ENCODE measurements around the gene LTB.

Gene LTB

GRCh38 chr6:31547727-31548543, 34.3 kb downstream of the LTB start:
- DNase-seq (ENCODE audit: low spot score), result peak; percentile 8

- DNase-seq (ENCODE audit: low spot score), result peak; percentile 97
Measured at GRCh38 chr6:31546958-31547726, 35.1 kb downstream of the LTB start, which contains the start of gene NFKBIL1. TSS of gene NFKBIL1 (plus strand) at chr6:31547608. CDS start at chr6:31547695, 87 bp downstream.

GRCh38 chr6:31546339-31546957, 35.8 kb downstream of the LTB start, which contains the start of gene ATP6V1G2:
TSS of gene ATP6V1G2 (minus strand) at chr6:31546608. CDS start at chr6:31546559, 49 bp downstream.
- DNase-seq (ENCODE audit: low spot score), result peak; percentile 94

DNA sequence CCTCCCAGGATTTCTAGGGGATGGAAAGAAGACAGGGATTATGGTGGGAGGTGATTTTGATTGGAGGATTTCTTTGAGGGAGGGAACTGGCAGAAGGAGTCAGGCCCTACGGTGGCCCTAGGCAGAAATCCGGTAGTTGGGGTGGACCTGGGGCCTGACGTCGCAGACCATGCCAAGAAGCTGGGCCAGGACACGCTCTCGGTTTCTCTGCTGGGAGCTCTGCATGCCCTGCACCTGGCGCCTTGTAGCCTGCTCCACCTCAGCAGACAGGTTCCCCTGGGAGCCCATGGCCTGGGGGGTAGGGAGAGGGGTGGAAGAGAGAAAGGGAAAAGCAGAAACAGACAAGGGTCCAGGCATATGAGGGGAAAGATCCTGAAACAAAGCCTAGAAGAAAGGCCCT, 36.9 kb downstream of the LTB start:
- no peak for DNase-seq (ENCODE audit: low spot score)

DNA sequence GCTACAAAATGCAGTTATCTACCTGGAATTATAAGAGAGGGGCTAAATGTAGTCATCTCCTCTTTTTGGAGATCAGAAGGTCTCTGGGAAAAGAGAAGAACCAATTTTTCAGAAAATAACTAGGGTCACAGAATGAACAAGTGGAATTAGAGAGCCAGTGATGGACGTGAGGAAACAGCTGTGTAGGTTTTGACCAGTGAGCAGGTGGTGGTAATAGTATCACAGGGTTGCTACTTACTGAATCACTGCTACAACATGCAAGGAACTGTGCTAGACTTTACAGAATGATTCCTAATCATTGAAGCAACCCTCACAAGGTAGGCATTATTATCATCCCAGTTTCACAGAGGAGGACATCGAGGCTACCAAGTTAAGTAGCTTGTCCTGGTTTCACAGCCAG, 37.5 kb downstream of the LTB start:
- no peak for DNase-seq (ENCODE audit: low spot score)

DNA sequence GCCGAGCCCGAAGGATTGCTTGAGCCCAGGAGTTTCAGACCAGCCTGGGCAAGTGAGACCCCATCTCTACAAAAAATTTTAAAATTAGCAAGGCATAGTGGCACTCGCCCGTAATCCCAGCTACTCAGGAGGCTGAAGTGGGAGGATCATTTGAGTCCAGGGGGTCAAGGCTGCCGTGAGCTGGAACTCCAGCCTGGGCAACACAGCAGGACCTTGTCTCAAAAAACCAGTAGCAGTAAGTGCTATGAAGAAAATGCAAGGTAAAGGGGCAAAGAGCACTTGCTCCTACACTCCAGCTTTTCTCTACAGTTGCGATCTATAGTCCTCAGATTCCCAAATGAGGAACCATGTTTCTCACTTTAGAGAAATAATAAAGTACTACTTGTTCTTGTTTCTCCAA, 38.6 kb downstream of the LTB start:
- no peak for DNase-seq (ENCODE audit: low spot score)

DNA sequence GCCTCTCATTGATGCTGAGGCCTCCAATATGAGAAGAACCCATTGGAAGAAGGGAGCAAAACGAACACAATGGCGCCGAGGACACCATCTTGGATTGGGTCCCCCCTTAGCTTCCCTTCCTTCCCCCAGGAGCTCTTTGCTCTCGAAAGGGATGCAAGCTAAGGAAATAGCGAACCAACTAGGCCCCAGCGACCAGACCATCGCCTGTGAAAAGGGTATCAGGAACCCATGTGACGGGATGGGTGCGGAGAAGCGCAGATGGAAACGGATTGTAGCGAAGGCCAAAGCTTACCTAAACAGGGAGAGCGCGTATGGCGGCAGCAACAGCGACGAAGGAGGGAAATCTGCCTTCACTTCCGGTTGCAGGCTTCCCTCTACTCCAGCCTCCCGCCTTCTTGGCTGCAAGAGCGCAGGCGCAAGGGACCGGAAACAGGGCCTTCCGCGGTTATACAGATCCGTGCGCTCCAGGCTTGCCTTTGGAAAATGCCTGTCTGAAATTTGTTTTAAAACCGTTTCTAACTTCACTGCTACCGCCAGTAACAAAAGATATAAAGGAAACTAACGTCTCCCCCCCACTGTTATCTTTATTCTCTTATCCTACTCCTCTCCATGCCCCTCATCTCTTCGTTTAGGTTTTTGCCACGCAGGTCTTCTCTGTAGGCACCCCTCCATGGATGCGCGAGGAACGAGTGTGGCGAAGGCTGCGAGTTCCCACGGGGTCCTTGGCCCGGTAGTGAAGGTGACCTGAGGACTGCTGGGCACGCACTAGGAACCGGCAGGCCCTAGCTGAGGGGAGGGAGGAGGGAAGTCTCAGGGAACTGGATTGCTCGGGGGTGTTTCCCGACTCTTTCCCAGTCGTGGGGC, 40.3 kb downstream of the LTB start, which contains the start of gene DDX39B:
Gene DDX39B, minus strand, starts transcription at position 346 of the 864 bp plus-strand sequence. CDS start 1,471 bp downstream, outside the sequence.
- peak; percentile 97 for DNase-seq (ENCODE audit: low spot score)

DNA sequence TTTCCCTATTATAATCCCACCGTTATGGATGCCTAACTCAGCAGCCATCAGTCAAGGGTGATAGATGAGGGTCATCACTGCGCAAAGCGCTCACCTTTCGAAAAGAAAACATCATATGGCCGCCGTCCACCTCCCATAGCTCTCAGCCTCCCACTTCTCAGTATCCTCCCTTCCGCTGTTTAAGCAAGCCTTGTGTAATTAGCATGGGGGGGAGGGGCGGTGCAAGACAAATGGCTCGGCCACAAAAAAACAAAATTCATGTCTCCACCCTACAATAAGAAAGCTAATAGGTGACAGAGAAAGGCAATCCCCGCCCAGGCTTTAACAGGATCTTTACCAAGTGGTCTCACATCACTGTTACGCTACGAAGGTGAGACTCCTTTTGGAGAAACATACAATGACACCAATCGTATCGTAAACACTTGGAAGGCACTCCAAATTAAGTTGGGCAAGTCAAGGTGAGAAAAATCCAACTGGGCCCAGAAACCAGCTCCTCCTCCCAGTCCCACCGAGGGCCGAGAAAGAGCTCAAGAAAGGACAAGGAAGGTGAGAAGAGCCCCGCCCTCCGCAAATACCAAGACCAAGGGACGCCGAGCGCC, 41.1 kb downstream of the LTB start:
- peak; percentile 77 for DNase-seq (ENCODE audit: low spot score)

DNA sequence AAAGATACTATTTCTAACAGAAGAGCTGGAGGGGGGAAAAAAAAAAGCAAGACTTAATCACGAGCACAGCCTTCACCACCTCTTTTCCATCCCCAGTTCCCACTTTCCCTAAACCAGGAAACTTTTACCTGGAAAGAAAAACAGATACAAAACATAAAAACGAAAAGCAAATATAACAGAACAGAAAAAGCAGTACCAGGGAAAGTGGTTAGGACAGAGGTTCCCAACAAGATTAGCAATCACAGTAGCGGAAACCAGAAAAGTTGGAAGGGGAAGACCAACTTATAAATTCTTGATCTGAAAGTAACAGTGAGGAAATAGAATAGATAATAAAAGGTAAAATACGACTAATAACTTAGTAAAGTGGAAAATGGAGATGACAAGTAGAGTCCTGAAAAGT, 41.6 kb downstream of the LTB start:
- no peak for DNase-seq (ENCODE audit: low spot score)

- no peak for DNase-seq (ENCODE audit: low spot score)
Measured at GRCh38 chr6:31538805-31539400, 43.3 kb downstream of the LTB start.

DNA sequence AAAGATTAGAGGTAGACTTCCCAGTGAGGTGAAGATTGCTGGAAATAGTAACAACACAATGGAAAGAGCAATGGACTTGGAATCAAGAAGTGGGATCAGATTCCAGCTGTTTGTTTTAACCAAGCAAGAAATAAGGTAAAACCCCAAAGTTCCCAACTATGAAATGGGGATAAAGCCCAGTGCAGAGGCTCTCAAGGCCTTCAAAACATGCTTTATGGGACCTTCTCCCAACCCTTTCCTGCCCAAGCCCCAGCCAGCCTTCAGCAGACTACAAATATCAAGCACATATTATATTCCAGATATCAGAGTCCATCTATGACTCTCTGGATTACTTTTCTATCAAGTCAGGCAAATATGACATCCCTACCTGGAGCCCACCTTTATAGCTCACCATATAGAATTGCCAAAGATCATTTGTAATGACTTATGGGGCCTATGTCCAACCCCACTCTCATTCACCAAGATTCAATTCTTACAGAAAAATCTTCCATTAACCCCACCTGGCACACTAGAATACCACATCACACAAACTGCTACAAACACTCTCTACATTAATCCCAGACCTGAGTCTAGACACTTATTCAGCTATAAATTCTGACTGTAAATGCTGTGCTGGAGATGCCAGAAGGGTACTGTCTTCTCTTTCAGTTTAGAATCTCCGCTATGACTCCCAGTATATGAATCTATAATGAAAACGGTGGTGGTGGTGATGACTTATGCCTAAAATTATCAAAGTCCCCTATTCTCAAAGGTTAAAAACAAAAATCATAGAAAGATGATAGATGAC, 46.5 kb downstream of the LTB start:
- no peak for DNase-seq (ENCODE audit: low spot score)

GRCh38 chr6:31534521-31535040, 47.6 kb downstream of the LTB start:
- no peak for DNase-seq (ENCODE audit: low spot score)

- no peak for DNase-seq (ENCODE audit: low spot score)
Measured at GRCh38 chr6:31534011-31534410, 48.2 kb downstream of the LTB start.

GRCh38 chr6:31533455-31533841, 48.8 kb downstream of the LTB start:
- no peak for DNase-seq (ENCODE audit: low spot score)

DNA sequence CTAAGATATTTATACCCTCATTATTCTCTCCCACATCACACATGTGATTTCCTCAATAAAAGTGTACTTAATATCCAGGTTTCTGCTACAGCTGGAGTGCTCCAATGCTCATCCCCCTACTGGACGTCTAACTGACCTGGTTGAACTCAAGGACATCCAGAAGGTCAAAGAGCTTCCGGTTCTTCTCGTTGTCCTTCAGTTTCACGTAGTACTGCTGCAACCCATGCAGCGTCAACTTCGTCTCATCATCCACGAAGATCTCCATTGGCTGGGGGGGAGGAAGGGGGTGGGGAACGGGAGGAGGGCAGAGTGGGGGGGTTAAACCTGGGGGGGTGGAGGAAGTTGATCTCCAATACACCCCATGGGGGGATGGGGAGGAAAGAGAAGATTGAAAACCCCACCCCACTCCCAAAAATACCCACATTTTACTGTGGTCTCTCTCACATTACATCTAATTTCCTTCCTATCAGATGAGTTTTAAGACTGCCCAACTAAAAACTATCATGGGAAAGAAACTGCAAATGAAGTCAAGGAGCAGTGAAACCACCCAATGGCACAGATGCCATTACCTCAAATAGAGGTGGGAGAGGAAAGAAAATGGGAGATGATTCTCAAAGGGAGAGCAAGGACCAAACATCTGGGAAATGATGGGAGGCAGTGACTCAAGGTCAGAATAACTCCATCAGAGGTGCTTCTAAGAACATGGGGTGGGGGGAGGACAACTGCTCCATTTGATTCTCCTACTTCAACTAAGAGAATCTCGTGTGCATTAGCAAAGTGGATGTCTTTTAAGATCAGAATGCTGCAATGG, 49.4 kb downstream of the LTB start:
- no peak for DNase-seq (ENCODE audit: low spot score)

DNA sequence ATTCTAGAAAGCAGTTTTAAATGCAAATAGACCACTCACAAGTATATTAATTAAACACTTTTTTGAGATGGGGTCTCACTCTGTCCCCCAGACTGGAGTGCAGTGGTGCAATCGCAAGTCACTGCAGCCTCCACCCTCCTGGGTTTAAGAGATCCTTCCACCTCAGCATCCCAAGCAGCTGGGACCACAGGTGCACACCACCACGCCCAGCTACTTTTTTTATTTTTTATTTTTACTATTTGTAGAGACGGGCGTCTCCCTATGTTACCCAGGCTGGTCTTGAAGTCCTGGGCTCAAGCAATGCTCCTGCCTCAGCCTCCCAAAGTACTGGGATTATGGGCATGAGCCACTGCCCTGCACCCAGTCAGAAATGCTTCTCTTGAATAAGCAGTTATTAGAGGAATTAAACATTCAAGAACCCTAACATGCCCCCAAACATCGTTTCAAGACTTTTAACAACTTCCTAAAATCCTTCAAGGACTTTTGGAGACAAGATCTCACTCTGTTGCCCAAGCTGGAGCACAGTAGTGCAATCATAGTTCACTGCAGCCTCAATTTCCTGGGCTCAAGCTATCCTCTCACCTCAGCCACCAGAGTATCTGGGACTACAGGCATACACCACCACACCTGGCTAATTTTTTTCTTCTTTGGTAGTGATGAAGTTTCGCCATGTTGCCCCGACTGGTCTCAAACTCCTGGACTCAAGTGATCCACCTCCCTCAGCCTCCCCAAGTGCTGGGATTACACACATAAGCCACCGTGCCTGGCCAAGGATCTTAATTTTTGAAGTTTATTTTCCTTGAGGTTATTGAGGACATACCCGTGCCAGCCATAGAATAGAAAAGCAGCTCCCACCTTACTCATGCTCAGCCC, 50.2 kb downstream of the LTB start:
- DNase-seq (ENCODE audit: low spot score), result peak; percentile 16

- peak; percentile 6 for DNase-seq (ENCODE audit: low spot score)
Measured at GRCh38 chr6:31531162-31531561, 51.1 kb downstream of the LTB start.

- DNase-seq (ENCODE audit: low spot score), result peak; percentile 15
Measured at GRCh38 chr6:31530659-31531058, 51.6 kb downstream of the LTB start.

Measured in NAMALWA (cell line).